H9 (cell line): ENCODE results near the gene LRRC45. TPM values are rescaled to one million over a fixed set of nuclear protein-coding genes. Genes with fewer than 3 reads are reported as not detected.
A peak's percentile ranks its signal among the peaks of the same experiment; 100 is the strongest.

Experiments used
- DNase-seq: peaks from one replicate; pipeline ENCODE4 v3.0.0-alpha.2; 2017
- H2AFZ ChIP-seq: one replicate; pipeline ENCODE4 v1.6.1; 2013; ENCODE audit warnings: mild to moderate bottlenecking, low read length, control low read depth, moderate library complexity
- H2AK5ac ChIP-seq: 2 replicates; pipeline ENCODE4 v1.6.1; 2013; ENCODE audit warnings: low read length, control low read depth, mixed read lengths; ENCODE audit not compliant: insufficient read length
- H2BK120ac ChIP-seq: one replicate; pipeline ENCODE4 v1.6.1; 2013; ENCODE audit warnings: low read depth, mild to moderate bottlenecking, low read length, control low read depth, inconsistent platforms; ENCODE audit not compliant: poor library complexity, severe bottlenecking
- H2BK12ac ChIP-seq: 2 replicates; pipeline ENCODE4 v1.6.1; 2013; ENCODE audit warnings: low read length, control low read depth, mixed read lengths, low read depth; ENCODE audit not compliant: insufficient read length
- H2BK15ac ChIP-seq: 2 replicates; pipeline ENCODE4 v1.6.1; 2013; ENCODE audit warnings: low read depth, low read length, control low read depth
- H2BK20ac ChIP-seq: one replicate; pipeline ENCODE4 v1.6.1; 2013; ENCODE audit warnings: low read depth, mild to moderate bottlenecking, low read length, control low read depth, inconsistent platforms; ENCODE audit not compliant: poor library complexity, severe bottlenecking
- H2BK5ac ChIP-seq: 2 replicates; pipeline ENCODE4 v1.6.1; 2013; ENCODE audit warnings: low read length, control low read depth, mixed read lengths; ENCODE audit not compliant: insufficient read length
- H3K14ac ChIP-seq: 2 replicates; pipeline ENCODE4 v1.6.1; 2013; ENCODE audit warnings: low read length, control low read depth; ENCODE audit not compliant: insufficient read depth
- H3K18ac ChIP-seq: 2 replicates; pipeline ENCODE4 v1.6.1; 2013; ENCODE audit warnings: low read depth, mild to moderate bottlenecking, mixed read lengths, low read length, control low read depth; ENCODE audit not compliant: insufficient read length
- H3K23ac ChIP-seq: 2 replicates; pipeline ENCODE4 v1.6.1; 2013; ENCODE audit warnings: low read length, control low read depth, mixed read lengths, low read depth; ENCODE audit not compliant: insufficient read length
- H3K23me2 ChIP-seq: 2 replicates; pipeline ENCODE4 v1.6.1; 2013; ENCODE audit warnings: low read depth, mild to moderate bottlenecking, mixed read lengths, low read length, control low read depth; ENCODE audit not compliant: insufficient read length, poor library complexity, severe bottlenecking
- H3K27ac ChIP-seq: 2 replicates; pipeline ENCODE4 v1.5.1; 2013; ENCODE audit warnings: low read length, control low read depth, mixed read lengths, low read depth; ENCODE audit not compliant: insufficient read length
- H3K27me3 ChIP-seq: 2 replicates; pipeline ENCODE4 v1.6.1; 2013; ENCODE audit warnings: low read length, control low read depth, inconsistent platforms; ENCODE audit not compliant: insufficient read depth
- H3K4ac ChIP-seq: 2 replicates; pipeline ENCODE4 v1.6.1; 2013; ENCODE audit warnings: low read depth, mild to moderate bottlenecking, control low read depth, inconsistent platforms, low read length, moderate library complexity
- H3K4me1 ChIP-seq: 2 replicates; pipeline ENCODE4 v1.6.1; 2013; ENCODE audit warnings: low read length, control low read depth, inconsistent platforms; ENCODE audit not compliant: insufficient read depth
- H3K4me2 ChIP-seq: 2 replicates; pipeline ENCODE4 v1.6.1; 2013; ENCODE audit warnings: low read length, control low read depth, mixed read lengths; ENCODE audit not compliant: insufficient read length, insufficient read depth
- H3K56ac ChIP-seq: 2 replicates; pipeline ENCODE4 v1.6.1; 2013; ENCODE audit warnings: low read depth, mild to moderate bottlenecking, mixed read lengths, low read length, control low read depth; ENCODE audit not compliant: insufficient read length
- H3K79me1 ChIP-seq: 2 replicates; pipeline ENCODE4 v1.6.1; 2013; ENCODE audit warnings: low read depth, mild to moderate bottlenecking, moderate library complexity, low read length, control low read depth, inconsistent platforms; ENCODE audit not compliant: insufficient read depth, poor library complexity, severe bottlenecking
- H3K79me2 ChIP-seq: 2 replicates; pipeline ENCODE4 v1.6.1; 2013; ENCODE audit warnings: low read length, control low read depth, inconsistent platforms; ENCODE audit not compliant: insufficient read depth
- H3K9ac ChIP-seq: 2 replicates; pipeline ENCODE4 v1.6.1; 2013; ENCODE audit warnings: low read length, control low read depth, mixed read lengths; ENCODE audit not compliant: insufficient read length; ENCODE audit errors: extremely low read depth
- H3K9me3 ChIP-seq: one replicate; pipeline ENCODE4 v1.6.1; 2013; ENCODE audit warnings: low read depth, low read length, inconsistent platforms; ENCODE audit not compliant: control insufficient read depth
- H3T11ph ChIP-seq: one replicate; pipeline ENCODE4 v1.6.1; 2013; ENCODE audit warnings: mild to moderate bottlenecking, low read length, control low read depth, inconsistent platforms
- H4K20me1 ChIP-seq: one replicate; pipeline ENCODE4 v1.6.1; 2013; ENCODE audit not compliant: control insufficient read depth, insufficient read length, insufficient read depth
- H4K5ac ChIP-seq: 2 replicates; pipeline ENCODE4 v1.6.1; 2013; ENCODE audit warnings: low read depth, mild to moderate bottlenecking, mixed read lengths, low read length, control low read depth; ENCODE audit not compliant: insufficient read length
- H4K8ac ChIP-seq: replicated peaks from 2 replicates; pipeline ENCODE4 v1.6.1; 2013; ENCODE audit warnings: low read length, control low read depth, mixed read lengths, low read depth; ENCODE audit not compliant: insufficient read length
- H4K91ac ChIP-seq: 2 replicates; pipeline ENCODE4 v1.6.1; 2013; ENCODE audit warnings: low read depth, mild to moderate bottlenecking, moderate library complexity, mixed read lengths, low read length, control low read depth; ENCODE audit not compliant: insufficient read length
- H3K27ac Mint-ChIP-seq, 3 experiments: 2 replicates in 2 of 3; 3 replicates in 1 of 3; pipeline ENCODE4 v1.8.0; 2020 to 2021; ENCODE audit warnings: mixed read lengths in 3 of 3, mild to moderate bottlenecking in 1 of 3, moderate library complexity in 1 of 3
- H3K27me3 Mint-ChIP-seq: 2 replicates; pipeline ENCODE4 v1.8.0; 2021; ENCODE audit warnings: low read depth, mild to moderate bottlenecking, moderate library complexity, mixed read lengths
- H3K36me3 Mint-ChIP-seq, 3 experiments: 2 replicates in 2 of 3; 3 replicates in 1 of 3; pipeline ENCODE4 v1.8.0; 2020 to 2021; ENCODE audit warnings: low read depth in 3 of 3, mixed read lengths in 3 of 3; ENCODE audit not compliant: insufficient read depth in 1 of 3
- H3K4me1 Mint-ChIP-seq, 2 experiments: 2 replicates each; pipeline ENCODE4 v1.8.0; 2020; ENCODE audit warnings: mixed read lengths in 2 of 2
- H3K4me3 Mint-ChIP-seq, 2 experiments: 2 replicates in 1 of 2; 3 replicates in 1 of 2; pipeline ENCODE4 v1.8.0; 2020 to 2021; ENCODE audit warnings: mild to moderate bottlenecking in 2 of 2, mixed read lengths in 2 of 2, moderate library complexity in 1 of 2
- H3K9me3 Mint-ChIP-seq, 2 experiments: 2 replicates in 1 of 2; 3 replicates in 1 of 2; pipeline ENCODE4 v1.8.0; 2020; ENCODE audit warnings: mild to moderate bottlenecking in 2 of 2, mixed read lengths in 2 of 2, moderate library complexity in 1 of 2
- WGBS: extraction: QIAGEN DNeasy Blood & Tissue Kit; methylation state at CpG from one replicate; pipeline ENCODE4 v1.1.7; 2013; ENCODE audit warnings: missing lambda C conversion rate, low lambda C conversion rate, mixed read lengths; ENCODE audit not compliant: insufficient read length; ENCODE audit errors: extremely low coverage; 5-methylcytosine and 5-hydroxymethylcytosine counted together
- total RNA-seq: library from RNA; stranded (reverse); gene quantifications from 2 replicates; pipeline ENCODE4 v1.2.1, GENCODE V29; 2021
- TF ChIP-seq, protein P1 (sequence below): fragments of 200-600 bp; sonication (generic); conservative IDR thresholded peaks from 3 replicates; pipeline ENCODE4 v1.8.0; 2021; ENCODE audit warnings: antibody characterized with exemption, mild to moderate bottlenecking

The LRRC45 gene
- total RNA-seq, 1 experiment from 2014 or later, result 28.7 TPM

DNA sequence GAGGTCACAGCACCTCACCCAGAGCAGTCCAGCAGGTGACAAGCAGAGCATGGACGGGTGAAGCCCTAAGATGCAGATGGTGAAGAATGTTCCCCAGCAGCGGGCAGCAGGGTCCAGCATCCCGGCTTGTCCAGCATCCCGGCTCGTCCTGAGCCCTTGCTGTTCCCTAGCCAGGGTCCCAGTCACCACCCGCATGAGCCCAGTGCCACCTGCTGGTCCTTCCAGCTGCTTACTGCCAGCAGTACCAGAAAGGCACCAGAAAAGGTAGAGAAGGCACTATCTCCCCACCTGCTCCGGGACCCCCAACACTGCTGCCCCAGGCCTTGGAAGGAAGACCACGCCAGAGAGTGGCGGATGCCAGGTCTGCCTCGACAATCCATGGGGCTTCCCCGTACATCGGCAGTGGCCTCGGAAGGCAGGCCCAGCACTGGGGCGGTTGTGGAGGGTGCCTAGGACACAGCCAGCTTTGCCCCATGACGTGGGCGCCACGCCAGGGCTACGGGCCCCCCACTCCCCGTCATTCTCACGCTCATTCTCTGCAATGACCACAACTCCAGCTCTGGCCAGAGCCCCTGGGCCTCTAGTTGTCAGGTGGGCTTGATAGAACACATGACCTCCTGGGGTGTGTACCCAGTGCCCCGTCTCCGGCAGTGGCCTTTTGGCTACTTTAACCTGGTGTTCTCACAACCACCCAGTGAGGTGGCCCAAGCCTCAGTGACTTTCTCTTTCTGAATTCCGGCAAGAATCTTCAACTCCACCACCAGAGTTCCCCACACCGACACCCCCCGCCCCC lies 1.8 kb upstream of the LRRC45 start:
- no peak overlapping the region for H3T11ph ChIP-seq
- no peaks in the 10 kb centered on the region for H4K20me1 ChIP-seq
- no peak overlapping the region for H4K5ac ChIP-seq
- WGBS, result no CpG with 5 or more reads among the region's 25 CpGs
- no peak overlapping the region for H3K23ac ChIP-seq
- Mint-ChIP-seq H3K9me3 (peaks cover 0 to 2% of the 10 kb centered on the region in 2 experiments; a peak in 1 of 5 replicates), H3K4me1 (peaks cover 7 to 16% of the 10 kb centered on the region in 2 experiments), H3K36me3 (peaks cover 3 to 12% (median 5%) of the 10 kb centered on the region in 3 experiments; a peak in 5 of 7 replicates), H3K27ac (no peak overlapping the region), H3K4me3 (peak overlapping the region; percentile 79 to 88), H3K27me3 (no peaks in the 10 kb centered on the region; the same call in 1 of the 2 replicates)
- H3K56ac ChIP-seq, result no peak overlapping the region
- H2AK5ac ChIP-seq, result no peak overlapping the region
- no peak overlapping the region for H2BK5ac ChIP-seq
- H3K79me1 ChIP-seq, result peaks cover 5% of the 10 kb centered on the region
- H3K23me2 ChIP-seq, result peaks cover 5% of the 10 kb centered on the region
- H3K4me1 ChIP-seq, result no peaks in the 10 kb centered on the region
- H3K4ac ChIP-seq, result no peak overlapping the region
- peak; percentile 74 for DNase-seq
- H3K18ac ChIP-seq, result no peak overlapping the region
- no peak overlapping the region for H2AFZ ChIP-seq
- no peaks in the 10 kb centered on the region for H3K27me3 ChIP-seq
- no peak overlapping the region for H4K91ac ChIP-seq
- TF ChIP-seq, protein P1, sequence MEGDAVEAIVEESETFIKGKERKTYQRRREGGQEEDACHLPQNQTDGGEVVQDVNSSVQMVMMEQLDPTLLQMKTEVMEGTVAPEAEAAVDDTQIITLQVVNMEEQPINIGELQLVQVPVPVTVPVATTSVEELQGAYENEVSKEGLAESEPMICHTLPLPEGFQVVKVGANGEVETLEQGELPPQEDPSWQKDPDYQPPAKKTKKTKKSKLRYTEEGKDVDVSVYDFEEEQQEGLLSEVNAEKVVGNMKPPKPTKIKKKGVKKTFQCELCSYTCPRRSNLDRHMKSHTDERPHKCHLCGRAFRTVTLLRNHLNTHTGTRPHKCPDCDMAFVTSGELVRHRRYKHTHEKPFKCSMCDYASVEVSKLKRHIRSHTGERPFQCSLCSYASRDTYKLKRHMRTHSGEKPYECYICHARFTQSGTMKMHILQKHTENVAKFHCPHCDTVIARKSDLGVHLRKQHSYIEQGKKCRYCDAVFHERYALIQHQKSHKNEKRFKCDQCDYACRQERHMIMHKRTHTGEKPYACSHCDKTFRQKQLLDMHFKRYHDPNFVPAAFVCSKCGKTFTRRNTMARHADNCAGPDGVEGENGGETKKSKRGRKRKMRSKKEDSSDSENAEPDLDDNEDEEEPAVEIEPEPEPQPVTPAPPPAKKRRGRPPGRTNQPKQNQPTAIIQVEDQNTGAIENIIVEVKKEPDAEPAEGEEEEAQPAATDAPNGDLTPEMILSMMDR, result peak; percentile 52; the same call in 2 of the 3 replicates
- no peak overlapping the region for H2BK15ac ChIP-seq
- no peak overlapping the region for H2BK20ac ChIP-seq
- H3K27ac ChIP-seq, result no peak overlapping the region
- no peak overlapping the region for H2BK12ac ChIP-seq
- H3K4me2 ChIP-seq, result peak overlapping the region; percentile 89
- no peaks in the 10 kb centered on the region for H3K79me2 ChIP-seq
- H3K14ac ChIP-seq, result no peak overlapping the region
- no peak overlapping the region for H3K9ac ChIP-seq
- no peak overlapping the region for H4K8ac ChIP-seq
- no peaks in the 10 kb centered on the region for H3K9me3 ChIP-seq
- no peak overlapping the region for H2BK120ac ChIP-seq
